ENCODE measurements around the gene LIMCH1.
"Not testable (repeated sequence)": the region's sequence is repeated elsewhere in the genome, so short reads cannot be mapped to it uniquely, and the experiment has no call there.

Gene LIMCH1

DNA sequence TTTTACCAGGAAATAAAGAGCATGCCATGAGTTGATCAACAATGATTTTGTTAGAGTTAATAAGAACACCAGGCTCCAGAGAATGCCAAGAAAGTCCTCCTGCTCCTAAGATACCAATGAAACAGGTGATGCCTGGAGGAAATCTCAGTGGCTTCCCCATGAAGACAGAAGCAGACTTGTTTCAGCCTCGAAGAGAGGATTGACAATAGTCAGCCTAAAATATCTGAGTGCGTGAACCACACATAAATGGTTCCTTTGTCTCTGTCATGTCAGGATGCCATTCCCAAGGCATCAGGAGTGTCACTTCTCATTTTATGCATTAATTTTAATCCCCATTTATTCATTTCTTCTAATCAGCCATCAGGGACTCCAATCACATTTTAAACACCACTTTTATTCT, 141.0 kb downstream of the LIMCH1 start:
- no peak for DNase-seq (ENCODE audit: low read depth)

GRCh38 chr4:41679991-41680390, 142.0 kb downstream of the LIMCH1 start:
- no peak for DNase-seq (ENCODE audit: low read depth)

DNA sequence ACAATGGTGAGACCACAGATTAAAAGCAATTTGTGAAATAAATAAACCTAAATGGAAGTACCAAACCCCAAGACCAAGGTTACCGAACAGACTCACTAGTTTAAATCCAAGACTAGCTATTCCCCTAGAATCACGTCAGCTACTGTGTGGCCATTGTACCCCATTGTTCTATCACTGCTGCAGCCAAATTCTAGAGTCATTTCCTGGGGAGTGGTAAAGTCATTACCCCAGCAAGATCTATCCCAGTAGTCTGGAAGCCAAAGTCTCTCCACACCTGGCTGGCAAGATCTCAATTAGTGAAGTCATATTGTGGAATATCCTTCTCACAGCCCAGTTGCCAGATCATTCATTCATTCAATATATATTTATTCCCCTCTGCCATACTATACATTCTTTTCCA, 143.1 kb downstream of the LIMCH1 start:
- DNase-seq (ENCODE audit: low read depth) = no peak

GRCh38 chr4:41683326-41683725, 145.4 kb downstream of the LIMCH1 start:
- no peak for DNase-seq (ENCODE audit: low read depth)

- DNase-seq (ENCODE audit: low read depth) = no peak
Measured at GRCh38 chr4:41686893-41687292, 148.9 kb downstream of the LIMCH1 start.

DNA sequence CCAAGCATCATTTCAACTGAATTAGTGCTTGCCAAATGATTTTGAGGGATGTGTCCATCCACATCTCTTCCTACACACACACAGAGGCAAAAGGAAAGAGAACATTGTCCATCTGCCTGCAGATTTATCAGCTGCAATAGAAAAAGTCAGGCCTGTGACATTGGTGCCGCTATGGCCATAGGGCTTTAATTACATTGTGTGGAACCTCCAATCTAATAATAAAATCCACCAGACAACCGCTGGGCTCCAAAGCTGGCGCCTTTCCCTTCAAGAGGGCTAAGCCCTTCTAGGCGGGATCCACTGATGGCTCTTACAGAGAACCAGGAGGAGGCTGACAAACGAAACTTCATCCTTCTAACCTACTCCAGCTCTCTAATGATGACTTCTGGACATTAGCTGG, 150.0 kb downstream of the LIMCH1 start:
- DNase-seq (ENCODE audit: low read depth) = no peak

GRCh38 chr4:41692717-41693345, 154.9 kb downstream of the LIMCH1 start:
- DNase-seq (ENCODE audit: low read depth) = no peak

DNA sequence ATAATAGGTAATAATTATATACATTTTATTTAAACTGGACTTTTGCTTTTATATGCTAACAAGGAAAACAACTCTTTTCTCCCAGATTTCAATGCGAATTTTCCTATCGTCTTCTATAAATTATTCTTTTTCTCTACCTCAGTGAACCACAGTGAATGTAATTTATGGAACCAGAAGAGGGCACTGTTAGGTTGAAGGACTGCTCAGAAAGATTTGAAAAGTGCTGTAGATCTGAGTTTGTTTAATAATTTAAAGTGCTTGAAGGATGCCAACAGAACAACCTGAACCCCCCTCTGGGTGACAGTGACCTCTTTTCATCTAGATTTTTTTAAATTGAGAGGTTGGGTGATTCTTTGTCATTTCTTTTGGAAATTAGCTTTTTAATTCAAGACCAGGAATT, 155.7 kb downstream of the LIMCH1 start:
- DNase-seq (ENCODE audit: low read depth) = no peak

DNA sequence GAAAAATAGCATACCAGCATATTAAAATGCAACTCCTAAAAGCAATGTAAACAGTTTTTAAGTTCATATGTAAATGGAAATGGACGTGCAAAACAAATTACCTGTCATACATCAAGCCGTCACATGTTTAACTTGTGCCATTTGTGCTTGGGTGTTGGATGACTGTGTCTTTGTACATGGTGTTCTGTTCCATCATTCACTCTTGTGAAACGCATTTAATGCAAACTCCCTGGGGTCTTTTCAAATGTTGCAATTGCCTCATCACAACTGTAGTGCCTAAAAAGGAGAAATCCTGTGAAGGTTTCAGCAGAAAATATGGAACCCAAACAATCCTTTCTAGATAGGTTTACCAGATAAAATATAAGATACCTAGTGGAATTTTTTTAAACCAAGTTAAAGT, 158.2 kb downstream of the LIMCH1 start:
- DNase-seq (ENCODE audit: low read depth) = no peak

GRCh38 chr4:41696763-41697162, 158.8 kb downstream of the LIMCH1 start:
- DNase-seq (ENCODE audit: low read depth) = no peak

DNA sequence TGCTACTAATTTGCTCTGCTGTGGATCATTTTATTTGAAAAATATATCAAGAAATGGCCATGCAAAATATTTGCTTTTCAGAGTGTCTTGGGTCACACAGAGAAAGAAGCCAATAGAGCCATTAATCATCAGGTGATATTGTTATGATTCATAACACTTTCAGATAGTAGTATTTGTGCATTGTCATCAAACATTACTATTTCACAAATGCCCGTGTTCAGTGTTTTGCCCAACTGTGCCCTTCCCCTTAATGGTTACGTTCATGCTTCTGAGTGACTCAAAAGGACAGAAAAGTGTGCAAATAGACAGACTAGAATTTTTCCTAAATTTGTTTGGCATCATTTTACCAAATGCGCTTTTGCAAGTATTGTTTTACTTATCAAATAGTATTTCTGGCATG, 164.0 kb downstream of the LIMCH1 start:
- no peak for DNase-seq (ENCODE audit: low read depth)

GRCh38 chr4:41702770-41703169, 164.8 kb downstream of the LIMCH1 start:
- DNase-seq (ENCODE audit: low read depth) = no peak

- DNase-seq (ENCODE audit: low read depth) = no peak
Measured at GRCh38 chr4:41703785-41704184, 165.8 kb downstream of the LIMCH1 start.

GRCh38 chr4:41709844-41710481, 172.0 kb downstream of the LIMCH1 start:
- DNase-seq (ENCODE audit: low read depth) = peak; percentile 64

DNA sequence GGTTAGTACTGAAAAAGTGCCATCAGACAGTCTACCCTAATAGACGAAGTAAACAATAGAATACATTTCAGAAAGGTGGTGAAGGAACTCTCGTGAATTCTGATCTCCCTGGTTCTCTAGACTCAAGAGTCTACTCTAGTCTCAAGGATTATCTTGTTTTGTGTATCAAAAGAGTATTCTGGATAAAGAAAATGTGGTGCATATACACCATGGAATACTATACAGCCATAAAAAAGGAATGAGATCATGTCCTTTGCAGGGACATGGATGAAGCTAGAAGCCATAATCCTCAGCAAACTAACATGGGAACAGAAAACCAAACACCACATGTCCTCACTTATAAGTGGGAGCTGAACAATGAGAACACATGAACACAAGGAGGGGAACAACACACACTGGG, 173.7 kb downstream of the LIMCH1 start:
- not testable (repeated sequence) for DNase-seq (ENCODE audit: low read depth)

- DNase-seq (ENCODE audit: low read depth) = no peak
Measured at GRCh38 chr4:41712425-41712824, 174.5 kb downstream of the LIMCH1 start.

DNA sequence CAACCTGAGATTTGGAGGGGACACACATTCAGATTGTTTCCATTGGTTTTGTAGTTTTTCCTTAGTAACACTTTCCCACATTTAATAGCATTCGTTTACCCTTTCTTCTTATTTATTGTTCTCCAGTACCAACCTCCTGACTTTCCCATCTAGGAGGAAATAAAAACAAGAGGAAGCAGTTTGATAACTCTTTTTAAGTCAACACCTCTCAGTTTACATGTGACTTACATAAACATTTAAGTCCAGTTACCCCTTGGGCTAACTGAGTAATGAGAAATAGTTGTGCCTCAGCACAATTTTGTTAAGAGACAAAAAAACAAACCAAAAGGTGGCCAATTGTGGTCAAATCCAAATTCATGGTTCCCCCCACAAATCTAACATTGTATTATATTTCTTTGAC, 175.8 kb downstream of the LIMCH1 start:
- DNase-seq (ENCODE audit: low read depth) = no peak

DNA sequence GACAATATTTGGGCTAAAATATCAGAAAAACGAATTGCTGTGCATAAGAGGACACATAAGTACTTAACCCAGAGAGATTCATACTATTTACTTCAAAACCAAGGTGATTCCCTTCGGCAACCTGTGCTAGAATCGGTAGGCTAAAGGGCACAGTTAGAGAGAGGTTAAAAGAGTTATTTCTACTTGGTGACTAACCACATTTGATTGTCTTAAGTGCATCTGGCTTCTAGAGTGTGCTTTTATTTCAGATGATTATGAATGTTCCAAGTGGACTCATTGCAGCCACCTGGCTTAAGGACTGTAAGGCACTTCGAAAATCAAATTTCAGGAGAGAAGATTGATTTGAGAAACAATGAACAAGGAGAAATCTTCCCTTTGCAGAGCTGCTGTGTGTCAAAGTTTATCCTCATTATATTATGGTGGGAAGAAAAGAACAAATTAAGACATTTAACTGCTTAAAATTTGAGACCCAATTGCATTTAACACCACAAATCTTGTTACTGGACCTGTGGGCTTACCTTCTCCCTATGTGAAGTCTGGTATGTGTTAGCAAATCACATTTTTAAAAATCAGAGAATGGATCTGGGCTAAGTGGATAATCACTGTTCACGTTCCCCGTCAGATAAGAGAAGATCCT, 176.5 kb downstream of the LIMCH1 start:
- DNase-seq (ENCODE audit: low read depth) = no peak

DNA sequence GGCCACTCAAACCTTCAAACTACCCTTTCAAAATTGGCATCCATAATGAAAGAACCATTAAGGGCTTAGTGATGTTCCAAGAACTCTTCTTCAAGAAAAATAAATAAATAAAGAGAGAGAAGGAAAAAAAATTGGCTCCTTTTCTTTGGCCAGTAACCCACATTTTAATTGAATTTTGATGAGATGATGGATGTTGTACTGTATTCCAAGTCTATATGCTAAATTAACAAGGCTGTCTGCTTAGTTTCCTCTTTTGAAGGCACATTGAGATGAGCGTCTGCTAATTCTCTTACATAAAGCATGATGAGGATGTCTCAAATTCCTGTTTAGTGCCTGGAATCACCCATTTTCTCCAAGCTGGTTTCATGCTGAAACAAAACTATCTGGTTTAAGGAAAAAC, 177.2 kb downstream of the LIMCH1 start:
- DNase-seq (ENCODE audit: low read depth) = no peak

DNA sequence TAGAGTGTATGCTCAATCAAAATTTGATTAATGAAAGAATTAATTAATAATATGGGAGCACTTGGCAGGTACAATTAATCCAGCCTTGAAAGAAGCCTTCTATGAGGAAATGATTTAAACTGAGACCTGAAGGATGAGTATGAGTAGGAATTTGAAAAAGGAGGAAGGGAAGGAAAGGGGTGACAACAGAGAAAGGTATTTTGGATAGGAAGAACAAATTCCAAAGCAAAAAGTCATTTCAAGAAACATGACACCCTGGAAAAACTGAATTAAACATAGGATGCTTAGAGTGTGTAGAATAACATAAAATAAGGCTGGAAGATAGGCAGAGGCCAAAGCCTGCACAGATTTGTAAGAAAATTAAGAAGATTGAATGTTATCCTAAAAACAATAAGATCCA, 180.9 kb downstream of the LIMCH1 start:
- DNase-seq (ENCODE audit: low read depth) = peak; percentile 10

DNA sequence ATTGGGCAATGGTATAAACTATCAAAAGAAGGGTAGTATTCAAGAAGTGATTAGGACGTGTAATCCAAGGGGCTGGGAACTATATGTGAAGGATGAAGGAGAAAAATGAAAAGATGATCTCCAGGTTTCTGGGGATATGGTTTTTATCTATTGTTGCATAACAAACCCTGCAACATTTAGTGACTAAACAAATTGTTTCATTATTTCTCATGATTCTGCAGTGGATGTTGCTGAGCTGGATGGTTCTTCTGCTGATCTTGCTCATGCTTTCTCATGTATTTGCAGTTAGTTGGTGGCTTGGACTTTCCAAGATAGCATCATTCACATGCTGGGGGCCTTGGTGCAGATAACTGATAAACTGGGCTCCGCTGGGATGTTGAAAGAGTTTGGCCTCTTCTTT, 181.5 kb downstream of the LIMCH1 start:
- DNase-seq (ENCODE audit: low read depth) = no peak

GRCh38 chr4:41722181-41722580, 184.2 kb downstream of the LIMCH1 start:
- no peak for DNase-seq (ENCODE audit: low read depth)

GRCh38 chr4:41723286-41723685, 185.3 kb downstream of the LIMCH1 start:
- no peak for DNase-seq (ENCODE audit: low read depth)

- DNase-seq (ENCODE audit: low read depth) = no peak
Measured at GRCh38 chr4:41725254-41725653, 187.3 kb downstream of the LIMCH1 start.
